GM19043 (cell line): ENCODE measurements around the gene PCDHA2.
"Not testable (repeated sequence)": the region's sequence is repeated elsewhere in the genome, so short reads cannot be mapped to it uniquely, and the experiment has no call there.

Experiments used
- ATAC-seq: cut with Tn5 transposase; IDR thresholded peaks from one replicate; pipeline ENCODE4 v1.9.1; 2021; ENCODE audit warnings: low read depth; ENCODE audit not compliant: unreplicated experiment

The PCDHA2 gene

DNA sequence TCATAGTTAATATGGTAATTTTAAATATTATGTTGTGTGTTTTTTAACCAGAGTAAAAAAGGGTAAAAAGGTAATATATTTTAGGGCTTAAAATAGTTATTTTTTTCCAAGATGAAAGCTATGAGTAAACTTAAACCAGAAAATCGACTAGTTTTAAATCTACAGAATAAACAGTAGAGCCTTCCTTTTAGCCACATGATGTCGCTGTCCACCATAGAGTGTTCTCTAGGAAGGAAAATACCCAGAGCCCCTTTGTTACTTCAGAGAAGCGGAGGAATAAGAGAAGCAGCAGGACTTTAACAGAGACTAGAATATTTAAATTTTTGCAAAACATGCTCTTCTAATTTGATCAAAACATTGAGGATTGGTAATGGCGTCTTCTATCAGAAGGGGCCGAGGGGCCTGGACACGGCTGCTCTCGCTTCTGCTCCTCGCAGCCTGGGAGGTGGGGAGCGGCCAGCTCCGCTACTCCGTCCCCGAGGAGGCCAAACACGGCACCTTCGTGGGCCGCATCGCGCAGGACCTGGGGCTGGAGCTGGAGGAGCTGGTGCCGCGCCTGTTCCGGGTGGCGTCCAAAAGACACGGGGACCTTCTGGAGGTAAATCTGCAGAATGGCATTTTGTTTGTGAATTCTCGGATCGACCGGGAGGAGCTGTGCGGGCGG lies at the start of gene PCDHA2:
Gene PCDHA2, plus strand, starts transcription at position 258 of the 664 bp plus-strand sequence.
- no peak for ATAC-seq

DNA sequence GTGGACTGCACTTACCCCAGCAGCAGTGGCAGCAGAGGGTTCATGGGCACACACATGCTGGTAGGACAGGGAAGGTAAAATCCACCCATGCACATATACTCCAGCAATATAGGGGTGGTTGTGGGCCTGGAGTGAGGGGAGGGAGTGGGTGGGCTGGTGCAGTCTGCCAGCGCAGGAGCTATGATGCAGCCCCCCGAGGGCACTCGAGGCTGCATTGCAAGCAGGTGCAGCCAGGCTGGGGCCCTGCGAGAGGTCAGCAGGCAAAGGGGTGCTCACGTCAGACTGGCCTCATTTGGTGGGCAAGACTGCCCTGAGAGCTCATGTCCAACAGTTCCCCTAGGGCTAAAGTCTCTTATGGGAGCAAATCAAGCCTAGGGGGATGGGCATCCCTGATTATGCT lies 41.1 kb upstream of the PCDHA2 start:
- ATAC-seq: no peak

DNA sequence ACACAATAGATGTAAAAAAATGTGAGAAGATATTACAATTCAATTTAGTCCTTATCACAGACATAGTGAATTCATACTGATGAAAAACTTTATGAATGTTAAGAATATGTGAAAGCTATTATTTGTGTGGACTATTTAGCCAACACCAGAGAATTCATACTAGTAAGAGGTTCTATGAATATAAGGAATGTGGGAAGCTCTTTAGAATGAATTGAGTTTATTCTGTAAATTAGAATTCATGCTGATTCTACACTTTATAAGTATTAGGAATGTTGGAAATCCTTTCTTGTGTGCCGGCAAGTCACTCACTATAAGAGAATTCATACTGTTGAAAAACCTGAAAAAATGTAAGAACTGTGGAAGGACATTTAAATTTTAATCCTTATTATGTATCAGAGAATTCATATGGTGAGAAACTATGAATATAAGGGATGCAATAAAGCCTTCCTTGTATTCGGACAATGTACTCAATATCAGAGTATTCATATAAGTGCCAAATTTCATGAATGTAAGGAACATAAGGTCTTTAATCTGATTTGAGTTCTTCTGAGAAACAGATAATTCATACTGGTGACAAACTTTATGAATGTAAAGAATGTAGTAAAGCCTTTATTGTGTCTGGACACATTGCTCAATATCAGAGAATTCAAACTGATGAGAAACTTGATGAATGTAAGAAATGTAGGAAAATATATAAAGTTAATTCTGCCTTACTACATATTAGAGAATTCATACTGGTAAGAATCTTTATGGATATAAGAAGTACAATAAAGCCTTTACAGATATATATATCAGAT lies 30.3 kb upstream of the PCDHA2 start:
- ATAC-seq: no peak

DNA sequence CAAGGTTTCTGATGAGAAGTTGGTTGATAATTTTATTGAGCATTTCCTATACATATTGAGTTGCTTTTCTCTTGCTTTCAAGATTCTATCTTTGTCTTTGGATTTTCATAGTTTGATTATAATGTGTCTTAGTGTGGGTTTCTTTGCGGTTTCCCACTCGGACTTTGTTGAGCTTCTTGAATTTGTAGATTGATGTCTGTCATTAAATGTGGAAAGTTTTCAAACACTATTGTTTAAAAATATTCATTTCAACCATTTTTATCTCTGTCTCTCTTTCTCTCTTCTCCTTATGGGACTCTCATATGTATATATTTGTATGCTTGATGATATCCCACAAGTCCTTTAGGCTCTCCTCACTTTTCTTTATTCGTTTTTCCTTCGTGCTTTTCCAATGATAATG lies 27.2 kb upstream of the PCDHA2 start:
- ATAC-seq: no peak

DNA sequence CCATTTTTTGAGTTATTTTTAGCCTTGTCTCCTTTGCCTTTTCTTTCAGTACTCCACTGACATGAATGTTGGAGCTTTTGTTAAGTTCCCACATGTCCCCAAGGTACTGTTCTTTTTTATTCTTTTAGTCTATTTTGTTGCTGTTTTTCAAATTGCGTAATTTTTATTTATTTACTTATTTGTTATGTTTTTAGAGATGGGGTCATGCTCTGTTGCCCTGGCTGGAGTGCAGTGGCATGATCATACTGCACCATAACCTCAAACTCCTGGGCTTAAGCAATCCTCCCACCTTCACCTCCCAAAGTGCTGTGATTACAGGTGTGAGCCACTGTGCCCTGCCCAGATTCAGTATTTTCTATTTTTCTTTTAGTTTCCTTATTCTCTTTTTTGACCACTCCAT lies 14.1 kb upstream of the PCDHA2 start:
- ATAC-seq: no peak

DNA sequence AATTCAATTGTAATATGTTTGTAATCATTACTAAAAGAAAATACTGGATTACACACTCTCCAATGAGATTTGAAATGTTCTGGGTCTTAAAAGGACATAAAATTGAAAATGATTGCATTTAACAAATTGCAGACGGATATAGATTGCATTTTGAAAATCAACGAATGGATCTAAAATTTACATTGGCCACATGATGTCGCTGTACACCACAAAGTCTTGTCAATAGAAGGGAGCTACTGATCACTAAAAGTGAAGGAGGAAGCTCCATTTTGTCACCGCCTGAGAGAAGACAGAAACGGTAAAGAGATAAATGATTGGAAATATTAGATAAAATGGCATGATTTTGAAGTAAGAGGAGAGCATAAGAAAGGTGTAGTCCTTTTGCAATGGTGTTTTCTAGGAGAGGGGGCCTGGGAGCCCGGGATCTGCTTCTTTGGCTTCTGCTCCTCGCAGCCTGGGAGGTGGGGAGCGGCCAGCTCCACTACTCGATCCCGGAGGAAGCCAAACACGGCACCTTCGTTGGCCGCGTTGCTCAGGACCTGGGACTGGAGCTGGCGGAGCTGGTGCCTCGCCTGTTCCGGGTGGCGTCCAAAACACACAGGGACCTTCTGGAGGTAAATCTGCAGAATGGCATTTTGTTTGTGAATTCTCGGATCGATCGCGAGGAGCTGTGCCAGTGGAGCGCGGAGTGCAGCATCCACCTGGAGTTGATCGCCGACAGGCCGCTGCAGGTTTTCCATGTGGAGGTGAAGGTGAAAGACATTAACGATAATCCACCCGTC lies 8.6 kb upstream of the PCDHA2 start, which contains the start of gene PCDHA1:
Gene PCDHA1, plus strand, starts transcription at position 236 of the 782 bp plus-strand sequence.
- no peak for ATAC-seq

DNA sequence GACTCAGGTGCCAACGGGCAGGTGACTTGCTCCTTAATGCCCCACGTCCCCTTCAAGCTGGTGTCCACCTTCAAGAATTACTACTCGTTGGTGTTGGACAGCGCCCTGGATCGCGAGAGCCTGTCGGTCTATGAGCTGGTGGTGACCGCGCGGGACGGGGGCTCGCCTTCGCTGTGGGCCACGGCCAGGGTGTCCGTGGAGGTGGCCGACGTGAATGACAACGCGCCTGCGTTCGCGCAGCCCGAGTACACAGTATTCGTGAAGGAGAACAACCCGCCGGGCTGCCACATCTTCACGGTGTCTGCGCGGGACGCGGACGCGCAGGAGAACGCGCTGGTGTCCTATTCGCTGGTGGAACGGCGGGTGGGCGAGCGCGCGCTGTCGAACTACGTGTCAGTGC lies 7.2 kb upstream of the PCDHA2 start:
- not testable (repeated sequence) for ATAC-seq

DNA sequence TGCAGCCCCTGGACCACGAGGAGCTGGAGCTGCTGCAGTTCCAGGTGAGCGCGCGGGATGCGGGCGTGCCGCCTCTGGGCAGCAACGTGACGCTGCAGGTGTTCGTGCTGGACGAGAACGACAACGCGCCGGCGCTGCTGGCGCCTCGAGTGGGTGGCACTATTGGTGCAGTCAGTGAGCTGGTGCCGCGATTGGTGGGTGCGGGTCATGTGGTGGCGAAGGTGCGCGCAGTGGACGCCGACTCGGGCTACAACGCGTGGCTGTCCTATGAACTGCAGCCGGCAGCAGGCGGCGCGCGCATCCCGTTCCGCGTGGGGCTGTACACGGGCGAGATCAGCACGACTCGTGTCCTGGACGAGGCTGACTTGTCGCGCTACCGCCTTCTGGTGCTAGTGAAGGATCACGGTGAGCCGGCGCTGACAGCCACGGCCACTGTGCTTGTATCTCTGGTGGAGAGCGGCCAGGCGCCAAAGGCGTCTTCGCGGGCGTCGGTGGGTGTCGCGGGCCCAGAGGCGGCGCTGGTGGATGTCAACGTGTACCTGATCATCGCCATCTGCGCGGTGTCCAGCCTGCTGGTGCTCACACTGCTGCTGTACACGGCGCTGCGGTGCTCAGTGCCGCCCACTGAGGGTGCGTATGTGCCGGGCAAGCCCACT lies 6.7 kb upstream of the PCDHA2 start:
- ATAC-seq: not testable (repeated sequence)

DNA sequence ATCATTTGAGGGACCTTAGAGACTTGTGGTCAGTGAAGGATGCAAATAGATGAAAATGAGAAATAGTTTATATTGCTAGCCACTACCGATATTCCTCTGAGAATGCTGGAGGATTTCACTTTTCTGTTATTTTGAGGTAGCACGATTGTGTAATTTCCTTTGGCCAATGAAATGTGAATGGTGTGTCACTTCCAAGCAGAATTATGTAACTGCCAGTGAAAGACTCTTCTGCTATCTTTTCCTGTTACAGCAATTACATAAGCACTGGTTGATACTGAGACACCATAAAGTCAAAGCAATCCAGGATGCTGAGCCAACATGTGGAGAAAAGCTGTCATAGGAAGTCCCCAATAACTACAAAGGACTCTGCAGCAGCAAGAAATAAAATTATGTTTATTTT lies 3.6 kb upstream of the PCDHA2 start:
- no peak for ATAC-seq

DNA sequence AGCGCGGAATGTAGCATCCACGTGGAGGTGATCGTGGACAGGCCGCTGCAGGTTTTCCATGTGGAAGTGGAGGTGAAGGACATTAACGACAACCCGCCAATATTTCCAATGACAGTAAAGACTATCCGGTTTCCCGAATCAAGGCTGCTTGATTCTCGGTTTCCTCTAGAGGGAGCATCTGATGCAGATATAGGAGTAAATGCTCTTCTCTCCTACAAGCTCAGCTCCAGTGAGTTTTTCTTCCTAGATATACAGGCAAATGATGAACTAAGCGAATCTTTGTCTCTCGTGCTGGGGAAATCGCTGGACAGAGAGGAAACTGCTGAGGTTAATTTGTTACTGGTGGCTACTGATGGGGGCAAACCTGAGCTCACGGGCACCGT lies 598 bp downstream of the PCDHA2 start:
- ATAC-seq: no peak

DNA sequence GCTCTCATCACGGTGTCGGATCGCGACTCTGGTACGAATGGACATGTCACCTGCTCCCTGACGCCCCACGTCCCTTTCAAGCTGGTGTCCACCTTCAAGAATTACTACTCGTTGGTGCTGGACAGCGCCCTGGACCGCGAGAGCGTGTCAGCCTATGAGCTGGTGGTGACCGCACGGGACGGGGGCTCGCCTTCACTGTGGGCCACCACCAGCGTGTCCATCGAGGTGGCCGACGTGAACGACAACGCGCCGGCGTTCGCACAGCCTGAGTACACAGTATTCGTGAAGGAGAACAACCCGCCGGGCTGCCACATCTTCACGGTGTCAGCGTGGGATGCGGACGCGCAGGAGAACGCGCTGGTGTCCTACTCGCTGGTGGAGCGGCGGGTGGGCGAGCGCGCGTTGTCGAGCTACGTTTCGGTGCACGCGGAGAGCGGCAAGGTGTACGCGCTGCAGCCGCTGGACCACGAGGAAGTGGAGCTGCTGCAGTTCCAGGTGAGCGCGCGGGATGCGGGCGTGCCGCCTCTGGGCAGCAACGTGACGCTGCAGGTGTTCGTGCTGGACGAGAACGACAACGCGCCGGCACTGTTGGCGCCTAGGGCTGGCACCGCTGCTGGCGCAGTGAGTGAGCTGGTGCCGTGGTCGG lies 1.5 kb downstream of the PCDHA2 start:
- not testable (repeated sequence) for ATAC-seq

DNA sequence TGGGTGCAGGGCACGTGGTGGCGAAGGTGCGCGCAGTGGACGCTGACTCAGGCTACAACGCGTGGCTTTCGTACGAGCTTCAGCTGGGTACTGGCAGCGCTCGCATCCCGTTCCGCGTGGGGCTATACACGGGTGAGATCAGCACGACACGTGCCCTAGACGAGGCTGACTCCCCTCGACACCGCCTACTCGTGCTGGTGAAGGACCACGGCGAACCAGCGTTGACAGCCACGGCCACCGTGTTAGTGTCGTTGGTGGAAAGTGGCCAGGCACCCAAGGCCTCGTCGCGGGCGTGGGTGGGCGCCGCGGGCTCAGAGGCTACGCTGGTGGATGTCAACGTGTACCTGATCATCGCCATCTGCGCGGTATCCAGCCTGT lies 2.1 kb downstream of the PCDHA2 start:
- ATAC-seq: no peak

DNA sequence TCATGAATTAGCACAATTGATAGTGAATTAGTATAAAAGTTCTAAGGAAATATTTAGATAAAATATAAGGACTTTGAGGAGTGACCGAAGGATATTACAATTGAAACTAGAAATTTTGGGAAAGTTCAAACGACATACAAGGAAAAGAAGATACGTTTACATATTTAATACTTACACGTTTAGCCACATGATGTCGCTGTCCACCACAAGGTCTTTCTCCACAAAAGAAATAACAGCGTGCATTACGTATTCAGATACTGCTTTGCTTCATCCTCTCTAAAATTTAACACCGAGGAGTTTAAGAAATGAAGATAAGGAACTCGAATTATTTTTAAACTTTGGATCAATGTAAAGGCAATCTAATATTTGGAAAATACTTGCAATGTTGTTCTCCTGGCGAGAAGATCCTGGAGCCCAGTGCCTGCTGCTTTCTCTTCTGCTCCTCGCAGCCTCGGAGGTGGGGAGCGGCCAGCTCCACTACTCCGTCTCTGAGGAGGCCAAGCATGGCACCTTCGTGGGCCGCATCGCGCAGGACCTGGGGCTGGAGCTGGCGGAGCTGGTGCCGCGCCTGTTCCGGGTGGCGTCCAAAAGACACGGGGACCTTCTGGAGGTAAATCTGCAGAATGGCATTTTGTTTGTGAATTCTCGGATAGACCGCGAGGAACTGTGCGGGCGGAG lies 6.3 kb downstream of the PCDHA2 start, which contains the start of gene PCDHA3:
Gene PCDHA3, plus strand, starts transcription at position 242 of the 678 bp plus-strand sequence.
- ATAC-seq: no peak

DNA sequence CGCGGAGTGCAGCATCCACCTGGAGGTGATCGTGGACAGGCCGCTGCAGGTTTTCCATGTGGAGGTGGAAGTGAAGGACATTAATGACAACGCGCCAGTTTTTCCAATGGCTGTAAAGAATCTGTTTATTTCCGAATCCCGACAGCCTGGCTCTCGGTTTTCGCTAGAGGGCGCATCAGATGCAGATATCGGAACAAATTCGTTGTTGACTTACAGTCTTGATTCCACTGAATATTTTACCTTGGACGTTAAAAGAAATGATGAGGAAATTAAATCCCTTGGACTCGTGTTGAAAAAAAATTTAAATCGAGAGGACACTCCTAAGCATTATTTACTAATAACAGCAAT lies 6.8 kb downstream of the PCDHA2 start:
- ATAC-seq: no peak

DNA sequence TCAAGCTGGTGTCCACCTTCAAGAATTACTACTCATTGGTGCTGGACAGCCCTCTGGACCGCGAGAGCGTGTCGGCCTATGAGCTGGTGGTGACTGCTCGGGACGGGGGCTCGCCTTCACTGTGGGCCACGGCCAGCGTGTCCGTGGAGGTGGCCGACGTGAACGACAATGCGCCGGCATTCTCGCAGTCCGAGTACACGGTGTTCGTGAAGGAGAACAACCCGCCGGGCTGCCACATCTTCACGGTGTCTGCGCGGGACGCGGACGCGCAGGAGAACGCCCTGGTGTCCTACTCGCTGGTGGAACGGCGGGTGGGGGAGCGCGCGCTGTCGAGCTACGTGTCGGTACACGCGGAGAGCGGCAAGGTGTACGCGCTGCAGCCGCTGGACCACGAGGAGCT lies 7.7 kb downstream of the PCDHA2 start:
- not testable (repeated sequence) for ATAC-seq

DNA sequence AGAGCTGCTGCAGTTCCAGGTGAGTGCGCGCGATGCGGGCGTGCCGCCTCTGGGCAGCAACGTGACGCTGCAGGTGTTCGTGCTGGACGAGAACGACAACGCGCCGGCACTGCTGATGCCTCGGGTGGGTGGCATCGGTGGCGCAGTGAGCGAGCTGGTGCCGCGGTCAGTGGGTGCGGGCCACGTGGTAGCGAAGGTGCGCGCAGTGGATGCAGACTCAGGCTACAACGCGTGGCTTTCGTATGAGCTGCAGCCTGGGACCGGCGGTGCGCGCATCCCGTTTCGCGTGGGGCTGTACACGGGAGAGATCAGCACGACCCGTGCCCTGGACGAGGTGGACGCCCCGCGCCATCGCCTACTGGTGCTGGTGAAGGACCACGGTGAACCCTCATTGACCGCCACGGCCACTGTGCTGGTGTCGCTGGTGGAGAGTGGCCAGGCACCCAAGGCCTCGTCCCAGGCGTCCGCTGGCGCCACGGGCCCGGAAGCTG lies 8.2 kb downstream of the PCDHA2 start:
- no peak for ATAC-seq

DNA sequence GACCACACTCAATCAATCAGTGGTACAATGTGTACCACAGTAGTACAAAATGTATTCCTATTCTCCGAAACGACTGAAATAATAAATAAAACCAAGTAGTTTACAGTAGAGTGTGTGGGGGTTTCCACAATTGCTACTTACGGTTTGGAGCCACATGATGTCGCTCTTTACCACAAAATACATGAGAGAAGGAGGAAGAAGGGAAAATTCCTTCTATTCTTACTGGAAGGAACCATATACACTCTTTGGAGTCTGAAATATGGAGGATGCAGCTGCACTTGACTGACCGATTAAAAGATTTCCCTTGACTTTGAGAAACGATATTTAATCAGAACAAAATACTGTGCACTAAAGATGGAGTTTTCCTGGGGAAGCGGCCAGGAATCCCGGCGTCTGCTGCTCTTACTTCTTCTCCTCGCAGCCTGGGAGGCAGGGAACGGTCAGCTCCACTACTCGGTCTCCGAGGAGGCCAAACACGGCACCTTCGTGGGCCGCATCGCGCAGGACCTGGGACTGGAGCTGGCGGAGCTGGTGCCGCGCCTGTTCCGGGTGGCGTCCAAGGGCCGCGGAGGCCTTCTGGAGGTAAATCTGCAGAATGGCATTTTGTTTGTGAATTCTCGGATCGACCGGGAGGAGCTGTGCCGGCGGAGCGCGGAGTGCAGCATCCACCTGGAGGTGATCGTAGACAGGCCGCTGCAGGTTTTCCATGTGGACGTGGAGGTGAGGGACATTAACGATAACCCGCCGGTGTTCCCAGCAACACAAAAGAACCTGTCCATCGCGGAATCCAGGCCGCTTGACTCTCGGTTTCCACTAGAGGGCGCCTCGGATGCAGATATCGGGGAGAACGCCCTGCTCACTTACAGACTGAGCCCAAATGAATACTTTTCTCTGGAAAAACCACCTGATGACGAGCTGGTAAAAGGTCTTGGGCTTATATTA lies 12.5 kb downstream of the PCDHA2 start, which contains the start of gene PCDHA4:
Gene PCDHA4, plus strand, starts transcription at position 235 of the 942 bp plus-strand sequence.
- no peak for ATAC-seq

DNA sequence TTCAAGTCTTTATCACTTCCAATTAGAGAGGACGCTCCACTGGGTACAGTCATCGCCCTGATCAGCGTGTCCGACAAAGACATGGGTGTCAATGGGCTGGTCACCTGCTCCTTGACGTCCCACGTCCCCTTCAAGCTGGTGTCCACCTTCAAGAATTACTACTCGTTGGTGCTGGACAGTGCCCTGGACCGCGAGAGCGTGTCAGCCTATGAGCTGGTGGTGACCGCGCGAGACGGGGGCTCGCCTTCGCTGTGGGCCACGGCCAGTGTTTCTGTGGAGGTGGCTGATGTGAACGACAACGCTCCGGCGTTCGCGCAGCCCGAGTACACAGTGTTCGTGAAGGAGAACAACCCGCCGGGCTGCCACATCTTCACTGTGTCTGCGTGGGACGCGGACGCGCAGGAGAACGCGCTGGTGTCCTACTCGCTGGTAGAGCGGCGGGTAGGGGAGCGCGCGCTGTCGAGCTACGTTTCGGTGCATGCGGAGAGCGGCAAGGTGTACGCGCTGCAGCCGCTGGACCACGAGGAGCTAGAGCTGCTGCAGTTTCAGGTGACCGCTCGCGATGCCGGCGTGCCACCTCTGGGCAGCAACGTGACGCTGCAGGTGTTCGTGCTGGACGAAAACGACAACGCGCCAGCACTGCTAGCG lies 13.7 kb downstream of the PCDHA2 start:
- not testable (repeated sequence) for ATAC-seq
